Stimulated activated CD4-positive, alpha-beta T cell treated with anti-CD3 and anti-CD28 coated beads, Interleukin-4, amount 100 ng/mL, for 1 hour (primary cell): Measurements from ENCODE around the gene DSTN.

Source experiments
- DNase-seq: peaks from one replicate; pipeline ENCODE4 v3.0.0-alpha.2; 2020

The DSTN gene

DNA sequence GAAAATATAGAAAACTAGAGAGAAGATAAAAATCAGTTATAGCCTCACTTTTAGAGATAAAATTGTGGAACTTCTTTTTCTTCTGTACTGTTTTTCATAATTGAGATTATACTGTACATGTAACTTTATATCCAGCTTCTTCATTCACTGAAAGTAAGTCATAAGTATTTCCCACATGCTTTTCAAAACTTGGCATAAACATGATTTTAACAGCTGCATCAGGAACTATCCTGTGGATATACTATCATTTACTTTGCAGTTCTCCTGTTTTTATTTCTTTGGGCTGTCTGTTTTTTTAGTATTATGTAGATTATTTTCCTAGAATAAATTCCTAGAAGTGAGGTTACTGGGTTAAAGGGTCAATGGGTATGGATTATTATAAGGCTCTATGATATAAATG is 14.8 kb downstream of the DSTN start:
- no peak for DNase-seq

- DNase-seq, result no peak
Observed at GRCh38 chr20:17586250-17586649, 16.4 kb downstream of the DSTN start.

DNA sequence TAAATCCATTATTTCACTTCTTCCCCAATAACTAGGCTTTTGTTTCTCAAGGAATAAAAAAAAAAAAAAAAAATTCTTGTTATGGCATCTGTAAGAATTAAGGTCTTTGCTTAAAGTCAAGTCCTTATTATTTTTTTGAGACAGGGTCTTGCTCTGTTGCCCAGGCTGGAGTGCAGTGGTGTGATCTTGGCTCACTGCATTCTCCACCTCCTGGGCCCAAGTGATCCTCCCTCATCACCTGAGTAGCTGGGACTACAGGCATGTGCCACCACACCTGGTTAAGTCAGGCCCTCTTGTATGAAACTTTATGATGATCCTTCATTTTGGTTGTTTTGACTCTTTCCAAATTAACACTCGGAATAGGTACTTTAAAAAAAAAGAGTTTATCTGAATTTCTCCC is 17.3 kb downstream of the DSTN start:
- no peak for DNase-seq

GRCh38 chr20:17587824-17588223 is 17.9 kb downstream of the DSTN start:
- no peak for DNase-seq

- DNase-seq, result no peak
Observed at GRCh38 chr20:17589161-17589834, 19.4 kb downstream of the DSTN start.

- no peak for DNase-seq
Observed at GRCh38 chr20:17590245-17590644, 20.4 kb downstream of the DSTN start.

DNA sequence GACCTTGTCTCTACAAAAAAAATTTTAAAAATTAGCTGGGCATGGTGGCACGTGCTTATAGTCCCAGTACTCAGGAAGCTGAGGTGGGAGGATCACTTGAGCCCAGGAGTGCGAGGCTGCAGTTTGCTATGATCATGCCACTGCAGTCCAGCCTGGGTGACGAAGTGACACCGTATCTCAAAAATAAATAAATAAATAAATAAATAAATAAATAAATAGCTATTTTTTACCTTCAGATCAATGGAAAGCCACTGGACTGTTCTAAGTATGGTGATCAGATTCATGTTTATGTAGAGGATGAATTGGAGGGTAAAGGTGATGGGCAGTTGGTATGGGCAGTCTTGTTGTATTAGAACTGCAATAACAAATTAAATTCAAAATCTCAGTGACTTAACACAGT is 24.0 kb downstream of the DSTN start:
- no peak for DNase-seq

- no peak for DNase-seq
Observed at GRCh38 chr20:17594443-17594842, 24.6 kb downstream of the DSTN start.

DNA sequence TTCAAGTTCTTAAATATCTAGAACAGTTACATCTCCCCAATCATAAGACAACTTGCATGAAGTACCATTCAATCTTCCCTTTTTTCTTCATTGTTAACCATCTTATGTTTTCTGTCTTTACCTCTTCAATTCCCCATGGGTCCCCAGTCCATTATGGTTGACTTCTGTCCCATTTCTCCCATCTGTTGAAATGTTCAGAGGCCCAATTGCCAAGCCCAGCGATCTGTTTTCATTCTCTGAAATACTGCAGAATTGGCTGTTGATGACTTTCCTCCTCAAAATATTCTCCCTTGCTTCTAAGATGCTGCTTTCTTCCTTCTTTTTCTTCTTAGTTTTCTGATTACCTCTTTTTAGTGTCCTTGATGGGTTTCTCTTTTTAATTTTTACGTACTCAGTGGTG is 26.0 kb downstream of the DSTN start:
- DNase-seq, result no peak

DNA sequence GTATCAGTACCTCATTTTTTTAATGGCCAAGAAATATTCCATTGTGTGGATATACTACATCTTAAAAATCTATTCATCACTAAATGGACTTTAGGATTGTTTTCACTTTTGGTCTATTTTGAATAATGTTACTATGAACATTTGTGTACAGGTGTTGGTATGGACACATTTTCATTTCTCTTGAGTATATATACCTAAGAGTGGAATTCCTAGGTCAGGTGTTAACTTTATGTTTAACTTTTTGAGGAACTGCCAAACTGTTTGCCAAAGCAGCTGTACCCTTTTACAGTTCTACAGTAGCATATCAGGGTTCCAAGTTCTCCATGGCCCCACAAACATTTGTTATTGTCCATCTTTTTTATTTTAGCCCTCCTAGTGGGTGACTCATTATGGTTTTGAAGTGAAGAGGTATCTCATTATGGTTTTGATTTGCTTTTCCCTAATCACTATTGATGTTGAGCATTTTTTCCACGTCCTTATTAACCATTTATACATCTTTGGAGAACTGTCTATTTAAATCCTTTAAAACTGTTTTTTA is 28.2 kb downstream of the DSTN start:
- DNase-seq, result no peak

DNA sequence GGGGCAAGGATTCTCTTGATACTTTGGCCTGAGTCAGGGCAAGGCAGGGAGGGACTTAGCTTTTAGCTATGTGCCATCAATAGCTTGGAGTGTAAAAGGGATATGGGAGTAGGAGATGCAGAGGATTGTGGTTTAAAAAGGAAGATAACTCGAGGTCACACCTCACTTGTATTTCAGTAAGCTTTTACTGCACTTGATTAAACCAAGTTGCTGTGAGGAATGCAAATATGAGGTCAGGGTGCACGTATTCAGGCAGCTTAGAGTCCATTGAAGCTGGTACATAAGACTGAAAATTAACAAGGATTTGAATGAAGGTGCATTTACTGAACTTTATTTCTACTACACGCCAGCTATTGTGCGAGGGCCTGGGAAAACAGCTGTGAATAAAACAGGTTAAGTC is 32.1 kb downstream of the DSTN start:
- no peak for DNase-seq

GRCh38 chr20:17602493-17602892 is 32.6 kb downstream of the DSTN start:
- no peak for DNase-seq

- DNase-seq, result no peak
Observed at GRCh38 chr20:17605131-17605660, 35.3 kb downstream of the DSTN start.

GRCh38 chr20:17606001-17606400 is 36.1 kb downstream of the DSTN start:
- no peak for DNase-seq

- no peak for DNase-seq
Observed at GRCh38 chr20:17608701-17609497, 39.0 kb downstream of the DSTN start.

DNA sequence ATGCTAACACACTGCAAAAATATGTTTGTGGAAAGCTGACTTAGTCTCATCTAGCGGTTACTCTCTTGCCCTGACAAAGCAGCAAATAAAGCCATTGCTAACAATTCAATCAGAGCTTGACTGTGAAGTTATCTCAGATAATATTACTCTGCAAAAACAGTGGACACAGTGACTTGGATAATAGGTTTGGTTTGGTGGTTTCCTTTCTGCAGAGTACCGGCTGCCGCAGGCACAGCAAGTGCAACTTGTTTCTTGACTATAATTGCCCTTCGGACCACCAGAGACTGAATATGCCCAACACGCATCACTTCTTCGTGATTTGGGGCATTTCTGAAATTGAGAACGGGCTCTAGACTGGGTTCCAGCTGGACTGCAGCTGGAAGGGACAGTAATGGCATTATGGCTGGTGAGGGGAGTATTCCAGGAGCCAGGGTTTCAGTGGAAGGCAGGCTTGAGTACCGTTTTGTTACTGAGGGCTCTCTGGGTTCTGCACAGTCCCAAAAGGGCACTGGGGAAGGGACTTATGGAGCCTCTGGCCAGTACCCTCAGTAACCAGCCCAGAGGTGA is 40.0 kb downstream of the DSTN start:
- DNase-seq, result no peak

GRCh38 chr20:17610566-17611289 is 40.9 kb downstream of the DSTN start:
- DNase-seq, result peak; percentile 51

- peak; percentile 16 for DNase-seq
Observed at GRCh38 chr20:17611290-17611539, 41.3 kb downstream of the DSTN start.

DNA sequence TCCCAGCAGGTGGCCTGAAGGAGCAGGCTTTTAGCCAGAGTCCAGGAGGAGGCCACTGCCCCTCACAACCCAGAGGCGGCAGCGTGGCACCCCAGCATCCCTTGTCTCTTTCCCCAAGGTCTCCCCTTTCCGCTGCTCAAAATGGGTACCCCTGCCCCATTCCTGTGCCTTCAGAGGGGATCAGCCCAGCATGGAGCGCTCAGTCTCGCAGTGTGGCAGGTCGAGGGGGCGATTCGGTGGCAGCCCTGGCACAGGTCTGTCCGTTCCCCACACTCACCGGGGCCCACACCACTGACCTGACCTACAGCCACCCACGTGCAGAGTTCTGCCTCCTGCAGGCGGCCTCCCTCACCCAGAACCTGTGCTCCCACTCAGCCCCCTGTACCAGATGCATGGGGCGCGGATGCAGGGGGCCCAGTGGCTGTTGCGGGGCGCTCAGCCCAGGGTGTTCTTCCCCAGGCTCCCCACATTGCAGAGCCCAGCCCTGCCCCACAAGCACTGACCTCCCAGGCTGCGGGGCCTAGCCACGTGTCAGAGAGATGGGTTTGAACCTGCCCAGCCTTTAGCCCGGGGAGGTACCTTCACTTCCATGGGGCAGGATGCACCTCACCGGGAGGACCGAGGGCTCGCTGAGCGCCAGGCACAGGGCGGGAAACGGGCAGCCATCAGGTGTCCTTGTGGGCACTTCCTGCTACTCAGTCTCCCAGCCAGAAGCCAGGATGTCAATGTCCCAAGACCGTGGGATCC is 41.8 kb downstream of the DSTN start:
- no peak for DNase-seq

GRCh38 chr20:17612287-17612991 is 42.6 kb downstream of the DSTN start:
- DNase-seq, result no peak

DNA sequence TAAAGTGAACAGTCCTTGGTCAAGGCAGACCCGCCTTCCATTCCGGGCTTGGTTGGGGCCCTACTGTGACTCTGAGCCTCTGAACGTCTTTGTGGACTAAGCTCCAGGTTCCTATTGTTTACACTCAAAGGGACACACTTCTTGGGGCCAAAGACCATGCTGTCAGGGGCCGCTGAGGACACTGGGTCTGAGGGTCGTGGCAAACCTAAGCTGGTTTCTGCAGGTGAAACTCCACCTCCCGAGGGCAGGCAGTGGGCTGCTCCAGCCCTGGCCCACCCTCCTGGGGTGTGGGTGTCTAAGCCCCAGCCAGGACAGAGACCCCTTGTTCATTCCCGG is 43.1 kb downstream of the DSTN start:
- no peak for DNase-seq
